ENCODE data around the gene CHSY3.

Gene CHSY3

DNA sequence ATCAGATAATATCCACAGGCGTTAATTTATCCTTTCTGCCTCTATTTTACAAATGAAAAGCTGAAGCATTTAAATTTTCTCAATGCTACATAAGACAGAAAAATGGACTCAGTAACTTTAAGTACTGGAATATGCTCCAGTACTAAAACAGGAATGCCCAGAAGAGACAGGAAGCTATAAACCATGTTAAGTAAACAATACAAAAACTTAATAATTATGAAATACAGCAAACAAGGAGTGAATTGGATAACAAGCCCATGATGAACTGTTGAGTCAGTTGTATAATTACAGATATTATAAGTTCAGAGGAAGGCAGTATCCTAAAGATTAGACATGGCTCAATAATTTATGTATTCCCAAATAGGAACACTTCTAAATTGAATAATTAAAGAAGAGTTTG is 148.5 kb downstream of the CHSY3 start:
- Histone ChIP-seq H3K4me3 (ENCODE audit: low read length) (no peak overlapping the region), H3K27me3 (ENCODE audit: insufficient read depth, low read length) (no peaks in the 10 kb centered on the region), H3K9me3 (ENCODE audit: low read length) (no peaks in the 10 kb centered on the region), H2AFZ (ENCODE audit: low read depth, low read length) (no peak overlapping the region), H3K4me1 (ENCODE audit: insufficient read depth, low read length) (no peaks in the 10 kb centered on the region), H3K36me3 (ENCODE audit: insufficient read depth, low read length) (no peaks in the 10 kb centered on the region)

DNA sequence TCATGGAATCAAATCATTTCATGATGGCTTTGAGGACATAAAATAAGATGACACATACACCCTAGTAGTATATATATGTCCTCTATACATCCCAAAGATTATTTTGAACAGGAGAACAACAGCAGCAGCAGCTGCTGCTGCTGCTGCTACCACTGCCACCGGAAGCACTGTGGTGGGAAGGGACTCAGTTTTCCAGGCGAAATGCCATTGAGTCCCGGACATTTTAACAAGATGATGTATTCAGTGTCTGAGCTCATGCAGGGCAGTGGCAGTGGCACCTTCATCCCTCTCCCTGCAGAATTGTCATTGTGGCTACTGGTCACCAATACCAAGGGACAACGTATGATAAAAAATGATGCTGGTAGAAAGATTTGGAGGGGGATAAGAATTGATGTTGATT is 151.3 kb downstream of the CHSY3 start:
- H3K4me3 ChIP-seq (ENCODE audit: low read length): no peak overlapping the region

DNA sequence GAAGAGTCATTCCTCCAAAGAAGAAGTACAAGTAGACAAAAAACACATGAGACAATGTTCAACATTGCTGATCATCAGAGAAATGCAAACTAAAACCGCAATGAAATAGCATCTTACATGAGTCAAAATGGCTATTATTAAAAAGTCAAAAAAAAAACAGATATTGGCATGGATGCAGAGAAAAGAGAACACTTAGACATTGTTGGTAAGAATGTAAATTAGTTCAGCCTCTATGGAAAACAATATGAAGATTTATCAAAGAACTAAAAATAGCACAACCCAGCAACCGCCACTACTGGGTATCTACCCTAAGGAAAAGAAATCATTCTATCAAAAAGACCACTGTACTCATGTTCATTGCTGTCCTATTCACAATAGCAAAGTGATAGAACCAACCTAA is 157.5 kb downstream of the CHSY3 start:
- Histone ChIP-seq H3K27me3 (ENCODE audit: insufficient read depth, low read length) (no peaks in the 10 kb centered on the region), H3K4me1 (ENCODE audit: insufficient read depth, low read length) (peaks cover 7% of the 10 kb centered on the region), H3K9me3 (ENCODE audit: low read length) (no peaks in the 10 kb centered on the region), H3K36me3 (ENCODE audit: insufficient read depth, low read length) (no peaks in the 10 kb centered on the region), H3K4me3 (ENCODE audit: low read length) (no peak overlapping the region), H2AFZ (ENCODE audit: low read depth, low read length) (no peak overlapping the region)

More for the DNA sequence above, 151.3 kb downstream of the CHSY3 start:
- H3K36me3 ChIP-seq (ENCODE audit: insufficient read depth, low read length): no peaks in the 10 kb centered on the region
- no peaks in the 10 kb centered on the region for H3K9me3 ChIP-seq (ENCODE audit: low read length)
- H3K27me3 ChIP-seq (ENCODE audit: insufficient read depth, low read length): no peaks in the 10 kb centered on the region
- no peaks in the 10 kb centered on the region for H3K4me1 ChIP-seq (ENCODE audit: insufficient read depth, low read length)
- H2AFZ ChIP-seq (ENCODE audit: low read depth, low read length): no peak overlapping the region

DNA sequence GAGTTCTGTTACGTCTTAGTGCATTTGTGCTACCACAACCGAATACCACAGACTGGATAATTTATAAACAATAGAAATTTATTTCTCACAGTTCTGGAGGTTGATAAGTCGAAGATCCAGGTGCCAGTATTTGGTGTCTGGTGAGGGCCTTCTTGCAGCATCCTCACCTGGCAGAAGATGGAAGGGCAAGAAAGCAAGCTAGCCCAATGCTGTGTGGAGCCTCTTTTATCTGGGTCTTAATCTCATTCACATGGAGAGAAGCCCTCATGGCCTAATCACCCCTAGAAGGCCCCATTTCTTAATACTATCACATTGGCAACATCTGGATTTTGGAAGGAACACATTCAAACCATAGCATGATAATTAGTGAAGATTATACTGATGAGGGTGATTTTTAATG is 159.3 kb downstream of the CHSY3 start:
- Histone ChIP-seq H3K36me3 (ENCODE audit: insufficient read depth, low read length) (no peaks in the 10 kb centered on the region), H3K9me3 (ENCODE audit: low read length) (no peaks in the 10 kb centered on the region)

DNA sequence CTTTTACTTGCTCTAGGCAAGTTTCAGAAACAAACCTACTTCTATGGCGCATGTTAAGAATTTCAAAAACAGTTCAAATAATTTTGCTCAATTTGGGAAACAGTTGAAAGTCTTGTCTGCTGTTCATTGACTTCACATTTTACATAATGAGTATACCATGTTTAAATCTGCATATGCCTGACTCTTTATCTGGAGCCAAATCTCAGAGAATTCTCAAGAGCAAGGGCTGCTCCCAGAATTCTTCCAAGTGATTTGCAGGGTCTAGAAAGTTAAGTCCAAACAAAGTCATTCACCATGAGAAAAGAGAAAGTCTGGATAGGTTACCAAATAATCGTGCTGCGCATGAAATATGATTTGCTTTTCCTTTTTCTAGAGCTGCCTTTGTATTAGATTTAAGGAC is 160.2 kb downstream of the CHSY3 start:
- H2AFZ ChIP-seq (ENCODE audit: low read depth, low read length): no peak overlapping the region
- H3K4me1 ChIP-seq (ENCODE audit: insufficient read depth, low read length): peaks cover 7% of the 10 kb centered on the region
- H3K4me3 ChIP-seq (ENCODE audit: low read length): no peak overlapping the region
- H3K9me3 ChIP-seq (ENCODE audit: low read length): no peaks in the 10 kb centered on the region
- H3K36me3 ChIP-seq (ENCODE audit: insufficient read depth, low read length): no peaks in the 10 kb centered on the region
- no peaks in the 10 kb centered on the region for H3K27me3 ChIP-seq (ENCODE audit: insufficient read depth, low read length)

More for the DNA sequence above, 159.3 kb downstream of the CHSY3 start:
- no peaks in the 10 kb centered on the region for H3K27me3 ChIP-seq (ENCODE audit: insufficient read depth, low read length)
- peaks cover 7% of the 10 kb centered on the region for H3K4me1 ChIP-seq (ENCODE audit: insufficient read depth, low read length)
- H3K4me3 ChIP-seq (ENCODE audit: low read length): no peak overlapping the region
- H2AFZ ChIP-seq (ENCODE audit: low read depth, low read length): no peak overlapping the region

DNA sequence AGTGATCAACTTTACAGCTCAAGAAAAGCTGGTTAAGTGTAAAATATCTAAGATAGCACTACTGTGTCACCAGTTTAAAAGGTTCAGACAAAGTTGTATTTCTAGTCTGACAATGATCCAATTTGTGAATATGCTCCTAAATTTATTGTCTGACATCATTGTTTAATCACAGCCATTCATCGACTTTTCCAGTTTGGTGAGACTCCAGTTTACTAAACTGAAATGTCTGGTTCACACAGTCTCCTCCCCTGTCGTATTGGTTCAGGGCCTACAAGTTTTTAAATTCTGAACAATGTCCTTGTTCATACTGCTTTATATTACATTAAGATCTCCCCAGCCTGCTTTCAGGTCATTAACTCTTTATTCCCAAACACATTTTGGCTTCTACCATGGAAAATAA is 161.4 kb downstream of the CHSY3 start:
- Histone ChIP-seq H3K4me1 (ENCODE audit: insufficient read depth, low read length) (peaks cover 7% of the 10 kb centered on the region), H2AFZ (ENCODE audit: low read depth, low read length) (no peak overlapping the region), H3K4me3 (ENCODE audit: low read length) (no peak overlapping the region), H3K9me3 (ENCODE audit: low read length) (no peaks in the 10 kb centered on the region), H3K36me3 (ENCODE audit: insufficient read depth, low read length) (no peaks in the 10 kb centered on the region), H3K27me3 (ENCODE audit: insufficient read depth, low read length) (no peaks in the 10 kb centered on the region)

DNA sequence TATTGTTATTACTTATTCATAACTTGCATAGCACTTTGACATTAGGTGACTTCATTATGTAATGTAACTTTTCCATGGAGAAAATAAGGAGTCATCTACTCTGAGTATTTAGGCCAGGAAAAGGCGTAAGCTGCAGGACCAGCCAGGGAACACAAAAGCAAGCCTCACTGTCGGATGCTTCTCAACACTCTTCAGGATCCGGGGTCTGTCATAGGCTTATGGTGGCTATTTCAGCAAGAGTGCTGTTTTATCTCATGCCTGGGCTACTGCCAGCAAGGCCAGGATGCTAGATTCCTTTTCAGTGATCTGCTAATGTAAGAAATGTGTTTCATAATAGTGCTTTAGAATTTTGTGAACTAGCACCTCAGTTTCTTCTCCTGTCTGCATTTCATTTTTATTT is 162.4 kb downstream of the CHSY3 start:
- no peaks in the 10 kb centered on the region for H3K27me3 ChIP-seq (ENCODE audit: insufficient read depth, low read length)
- H3K9me3 ChIP-seq (ENCODE audit: low read length): no peaks in the 10 kb centered on the region
- no peaks in the 10 kb centered on the region for H3K36me3 ChIP-seq (ENCODE audit: insufficient read depth, low read length)
- no peak overlapping the region for H3K4me3 ChIP-seq (ENCODE audit: low read length)
- H2AFZ ChIP-seq (ENCODE audit: low read depth, low read length): no peak overlapping the region
- H3K4me1 ChIP-seq (ENCODE audit: insufficient read depth, low read length): peaks cover 7% of the 10 kb centered on the region

DNA sequence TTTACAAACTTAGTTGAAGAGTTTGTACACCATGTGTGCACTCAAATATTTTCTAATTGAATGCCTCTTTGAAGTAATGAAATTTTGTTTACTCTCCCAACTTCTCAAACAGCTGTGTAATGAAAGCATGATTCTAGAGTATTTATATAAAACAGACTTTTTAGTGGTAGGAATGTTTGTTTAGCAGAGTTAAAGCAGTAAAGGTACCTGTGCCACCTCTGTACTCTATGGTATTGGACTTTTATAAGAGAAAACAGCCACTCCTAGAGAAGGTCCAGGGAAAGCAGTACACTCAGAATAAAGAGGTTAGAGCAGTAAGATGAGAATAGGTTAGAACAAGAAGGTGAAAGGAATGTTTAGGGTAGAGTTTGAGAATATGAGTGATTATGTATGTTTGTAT is 163.1 kb downstream of the CHSY3 start:
- Histone ChIP-seq H3K4me1 (ENCODE audit: insufficient read depth, low read length) (peaks cover 7% of the 10 kb centered on the region), H3K4me3 (ENCODE audit: low read length) (no peak overlapping the region), H3K9me3 (ENCODE audit: low read length) (no peaks in the 10 kb centered on the region), H2AFZ (ENCODE audit: low read depth, low read length) (no peak overlapping the region), H3K36me3 (ENCODE audit: insufficient read depth, low read length) (no peaks in the 10 kb centered on the region), H3K27me3 (ENCODE audit: insufficient read depth, low read length) (no peaks in the 10 kb centered on the region)

DNA sequence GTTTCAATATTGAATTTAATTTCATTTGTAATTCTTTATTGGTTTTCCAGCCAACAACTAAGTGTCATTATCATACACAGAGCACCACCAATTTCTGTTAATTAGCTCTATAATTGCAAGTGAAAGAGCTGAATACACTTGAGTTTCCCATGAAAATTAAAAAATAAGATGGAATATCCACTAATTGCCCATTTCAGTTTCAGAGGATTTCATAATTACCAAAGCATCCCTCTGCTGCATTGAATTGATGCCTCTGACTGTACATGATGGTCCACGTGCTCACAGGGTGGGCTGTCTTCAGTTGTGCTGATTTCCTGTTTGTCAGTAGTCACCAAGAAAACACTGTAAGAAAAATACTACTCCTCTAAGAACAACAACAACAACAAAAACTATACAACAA is 163.8 kb downstream of the CHSY3 start:
- H2AFZ ChIP-seq (ENCODE audit: low read depth, low read length): no peak overlapping the region

DNA sequence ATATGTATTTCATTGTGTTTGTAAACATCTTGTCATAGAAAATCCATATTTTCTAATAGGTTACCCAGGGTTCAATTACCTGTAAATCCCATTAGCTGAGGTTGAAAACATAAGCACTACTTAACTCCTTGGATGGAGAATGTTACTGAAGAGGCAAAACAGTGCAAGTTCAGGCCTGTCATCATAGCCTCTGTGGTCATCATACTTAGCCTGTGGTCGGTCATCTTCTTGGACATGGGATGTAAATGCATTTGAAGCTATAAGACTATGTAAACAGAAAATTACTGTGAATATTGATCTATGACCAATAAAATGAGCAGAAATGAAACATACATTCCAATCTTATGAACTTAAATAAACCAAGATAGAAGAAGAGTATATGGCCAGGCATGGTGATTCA is 164.7 kb downstream of the CHSY3 start:
- H3K4me1 ChIP-seq (ENCODE audit: insufficient read depth, low read length): peaks cover 7% of the 10 kb centered on the region
- H3K9me3 ChIP-seq (ENCODE audit: low read length): no peaks in the 10 kb centered on the region
- H2AFZ ChIP-seq (ENCODE audit: low read depth, low read length): no peak overlapping the region
- no peak overlapping the region for H3K4me3 ChIP-seq (ENCODE audit: low read length)
- no peaks in the 10 kb centered on the region for H3K36me3 ChIP-seq (ENCODE audit: insufficient read depth, low read length)
- H3K27me3 ChIP-seq (ENCODE audit: insufficient read depth, low read length): no peaks in the 10 kb centered on the region

More for the DNA sequence above, 163.8 kb downstream of the CHSY3 start:
- peaks cover 7% of the 10 kb centered on the region for H3K4me1 ChIP-seq (ENCODE audit: insufficient read depth, low read length)
- H3K9me3 ChIP-seq (ENCODE audit: low read length): no peaks in the 10 kb centered on the region
- H3K27me3 ChIP-seq (ENCODE audit: insufficient read depth, low read length): no peaks in the 10 kb centered on the region
- H3K36me3 ChIP-seq (ENCODE audit: insufficient read depth, low read length): no peaks in the 10 kb centered on the region
- no peak overlapping the region for H3K4me3 ChIP-seq (ENCODE audit: low read length)

DNA sequence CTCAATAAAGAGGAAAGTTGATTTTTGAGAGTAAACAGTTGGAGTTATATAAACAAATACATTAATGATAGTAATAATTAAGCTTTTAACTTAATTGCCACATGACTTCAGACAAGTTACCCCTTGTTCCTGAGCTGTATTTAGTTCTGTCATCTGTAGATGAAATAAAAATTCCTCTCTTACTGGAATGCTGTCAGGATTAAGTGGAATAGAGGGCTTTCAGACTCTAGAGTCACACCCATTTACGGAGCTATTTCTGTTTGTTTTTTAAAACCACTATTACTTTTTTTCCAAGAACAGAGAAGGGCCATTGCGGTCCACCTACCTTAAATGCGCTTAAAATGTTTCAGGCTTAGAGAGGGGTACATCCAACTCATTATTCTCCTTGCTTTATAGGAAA is 170.6 kb downstream of the CHSY3 start:
- H2AFZ ChIP-seq (ENCODE audit: low read depth, low read length): no peak overlapping the region
- H3K4me3 ChIP-seq (ENCODE audit: low read length): no peak overlapping the region
- H3K4me1 ChIP-seq (ENCODE audit: insufficient read depth, low read length): no peaks in the 10 kb centered on the region
- H3K27me3 ChIP-seq (ENCODE audit: insufficient read depth, low read length): no peaks in the 10 kb centered on the region
- H3K36me3 ChIP-seq (ENCODE audit: insufficient read depth, low read length): no peaks in the 10 kb centered on the region
- H3K9me3 ChIP-seq (ENCODE audit: low read length): no peaks in the 10 kb centered on the region

DNA sequence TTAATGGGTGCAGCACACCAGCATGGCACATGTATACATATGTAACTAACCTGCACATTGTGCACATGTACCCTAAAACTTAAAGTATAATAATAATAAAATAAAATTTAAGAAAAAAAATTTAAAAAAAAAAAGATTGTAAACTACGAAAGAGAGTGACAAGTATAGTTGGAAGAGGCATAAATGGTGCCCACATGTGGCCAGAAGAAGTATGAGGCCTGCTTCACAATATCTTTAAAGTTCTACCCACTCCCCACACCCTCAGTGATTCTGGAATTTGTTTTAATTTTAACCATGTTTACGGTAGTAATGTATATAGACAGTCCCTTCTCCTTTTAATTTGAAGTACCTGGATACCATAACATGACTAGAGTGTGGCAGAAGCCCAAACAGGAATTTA is 172.7 kb downstream of the CHSY3 start:
- no peak overlapping the region for H3K4me3 ChIP-seq (ENCODE audit: low read length)
- no peaks in the 10 kb centered on the region for H3K9me3 ChIP-seq (ENCODE audit: low read length)
- no peaks in the 10 kb centered on the region for H3K36me3 ChIP-seq (ENCODE audit: insufficient read depth, low read length)
- no peak overlapping the region for H2AFZ ChIP-seq (ENCODE audit: low read depth, low read length)
- H3K27me3 ChIP-seq (ENCODE audit: insufficient read depth, low read length): no peaks in the 10 kb centered on the region
- no peaks in the 10 kb centered on the region for H3K4me1 ChIP-seq (ENCODE audit: insufficient read depth, low read length)

DNA sequence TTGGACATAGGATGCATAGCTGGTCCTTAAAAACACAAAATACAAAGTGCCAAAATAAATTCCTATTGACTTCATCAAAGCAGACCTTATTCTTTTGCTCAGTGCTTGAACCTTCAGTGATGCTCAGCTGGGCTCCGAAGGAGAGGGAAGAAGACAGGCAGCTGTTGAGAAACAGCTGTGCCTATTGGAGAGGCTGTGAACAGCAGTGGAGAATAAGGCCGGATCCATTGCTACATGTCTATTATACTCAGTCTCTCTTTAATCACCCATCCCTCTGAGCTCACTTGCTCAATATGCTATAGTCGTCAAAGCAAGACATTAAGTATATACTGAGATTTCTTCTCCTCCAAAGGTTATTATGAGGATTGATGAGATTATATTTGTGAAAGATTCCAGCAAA is 174.4 kb downstream of the CHSY3 start:
- H3K36me3 ChIP-seq (ENCODE audit: insufficient read depth, low read length): no peaks in the 10 kb centered on the region
- H3K4me1 ChIP-seq (ENCODE audit: insufficient read depth, low read length): no peaks in the 10 kb centered on the region
- H3K9me3 ChIP-seq (ENCODE audit: low read length): no peaks in the 10 kb centered on the region
- H3K4me3 ChIP-seq (ENCODE audit: low read length): no peak overlapping the region
- no peaks in the 10 kb centered on the region for H3K27me3 ChIP-seq (ENCODE audit: insufficient read depth, low read length)
- no peak overlapping the region for H2AFZ ChIP-seq (ENCODE audit: low read depth, low read length)

DNA sequence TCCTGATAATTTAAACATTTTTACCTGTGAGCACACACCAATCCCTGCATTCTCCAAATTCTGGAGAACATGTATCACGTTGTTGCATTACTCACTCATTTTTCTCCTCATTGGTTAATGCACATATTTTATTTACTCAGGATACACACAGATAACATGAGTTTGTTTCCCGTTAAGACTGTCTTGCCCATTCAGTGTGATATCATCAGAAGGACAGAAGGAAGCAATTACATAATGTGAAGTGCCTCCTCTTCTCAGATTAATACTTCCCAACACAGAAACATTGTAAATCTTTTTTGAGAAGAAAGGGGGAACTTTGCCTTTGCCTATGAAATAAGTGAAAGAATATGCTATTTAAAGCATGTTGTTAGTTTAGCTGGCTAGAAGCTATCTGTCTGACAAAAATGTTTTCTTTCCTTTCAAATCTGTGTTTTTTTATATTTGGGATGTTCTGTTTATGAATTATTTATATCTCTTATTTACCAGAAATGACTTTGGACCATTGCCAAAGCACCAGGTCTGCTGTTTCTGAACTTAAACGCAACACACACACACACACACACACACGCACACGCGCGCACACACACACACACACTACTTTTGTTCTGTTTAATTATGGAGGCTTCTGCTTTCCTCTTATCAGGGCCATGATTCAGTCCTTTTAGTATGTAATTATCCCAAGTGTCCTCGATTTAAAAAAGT is 186.5 kb downstream of the CHSY3 start:
- Histone ChIP-seq H3K9me3 (ENCODE audit: low read length) (no peaks in the 10 kb centered on the region), H3K4me1 (ENCODE audit: insufficient read depth, low read length) (no peaks in the 10 kb centered on the region), H2AFZ (ENCODE audit: low read depth, low read length) (no peak overlapping the region), H3K27me3 (ENCODE audit: insufficient read depth, low read length) (no peaks in the 10 kb centered on the region), H3K4me3 (ENCODE audit: low read length) (no peak overlapping the region), H3K36me3 (ENCODE audit: insufficient read depth, low read length) (no peaks in the 10 kb centered on the region)
